Large intestine (tissue), 3 donors: ENCODE measurements around the gene UBE3B. TPM values are rescaled to one million over a fixed set of nuclear protein-coding genes. Genes with fewer than 3 reads are reported as not detected.

Experiments
- DNase-seq, 2 donors: peaks; one replicate each; pipeline versions ENCODE4 v3.0.0 to v3.0.0-alpha.2; 2013
- H3K27ac ChIP-seq: one replicate; pipeline ENCODE4 v1.5.1; 2013; ENCODE audit warnings: low read length
- H3K27me3 ChIP-seq: 2 replicates; pipeline ENCODE4 v1.6.1; 2013; ENCODE audit warnings: low read length; ENCODE audit not compliant: control insufficient read depth, insufficient read depth
- H3K36me3 ChIP-seq: 2 replicates; pipeline ENCODE4 v1.6.1; 2013; ENCODE audit warnings: low read length; ENCODE audit not compliant: control insufficient read depth, insufficient read depth
- H3K4me1 ChIP-seq: one replicate; pipeline ENCODE4 v1.6.1; 2013; ENCODE audit warnings: low read length; ENCODE audit not compliant: control insufficient read depth, insufficient read depth
- H3K4me3 ChIP-seq: one replicate; pipeline ENCODE4 v1.5.1; 2013; ENCODE audit warnings: low read length
- H3K9me3 ChIP-seq: one replicate; pipeline ENCODE4 v1.6.1; 2013; ENCODE audit warnings: mild to moderate bottlenecking, low read depth, low read length, moderate library complexity; ENCODE audit not compliant: control insufficient read depth
- WGBS: methylation state at CpG from one replicate; pipeline ENCODE4 v1.1.5; 2013; ENCODE audit warnings: low lambda C conversion rate; ENCODE audit not compliant: insufficient coverage; 5-methylcytosine and 5-hydroxymethylcytosine counted together
- polyA plus RNA-seq: library from polyadenylated mRNA; unstranded; fragments of 120-200 nt; gene quantifications from one replicate; pipeline ENCODE4 v1.2.1, GENCODE V29; 2013

Gene UBE3B
- polyA plus RNA-seq, 1 donor = 31.8 TPM

DNA sequence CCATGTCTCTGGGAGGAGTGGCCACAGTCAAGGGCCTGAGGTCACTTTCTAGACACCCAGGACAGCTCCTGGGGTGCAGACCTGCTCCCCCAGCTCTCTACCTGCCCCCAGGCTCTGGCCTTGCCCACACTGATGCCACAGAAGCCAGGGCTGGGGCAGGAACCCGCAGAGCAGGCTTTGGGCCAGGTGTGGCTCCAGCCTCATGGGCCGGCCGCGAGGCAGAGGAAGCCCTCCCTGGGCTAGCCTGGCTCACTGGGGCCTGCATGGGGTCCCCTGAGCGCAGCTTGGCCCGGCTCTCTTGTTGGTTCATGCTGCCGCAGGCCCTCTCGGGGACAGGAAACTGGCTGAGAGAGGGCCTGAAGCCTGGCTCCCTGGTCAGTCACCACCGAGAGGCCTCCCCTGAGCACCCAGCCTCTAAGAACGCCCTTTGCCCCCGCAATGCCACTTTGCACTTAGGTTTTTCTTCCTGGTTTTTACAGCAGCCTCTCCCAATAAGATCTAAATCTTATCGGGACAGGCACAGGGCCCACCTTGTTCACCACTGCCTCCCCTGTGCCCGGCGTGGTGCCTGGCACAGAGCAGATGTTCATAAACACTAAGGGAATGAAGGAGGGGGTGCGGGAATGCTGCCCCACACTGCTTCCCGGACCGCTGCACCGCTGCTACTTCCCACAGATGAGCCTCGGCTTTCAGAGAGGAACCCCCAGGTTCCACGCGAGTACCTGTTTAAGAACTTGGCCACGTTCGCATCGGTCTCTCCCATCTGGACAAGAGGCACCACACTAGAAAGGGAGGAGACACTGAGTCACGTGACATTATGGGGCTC is 81.2 kb downstream of the UBE3B start:
- DNase-seq = peak; percentile 31 to 73
- WGBS = no CpG with 5 or more reads among the region's 25 CpGs
- H3K4me1 ChIP-seq = peaks cover 16% of the 10 kb centered on the region
- H3K4me3 ChIP-seq = no peak overlapping the region
- peaks cover 3% of the 10 kb centered on the region for H3K9me3 ChIP-seq
- peaks cover 24% of the 10 kb centered on the region for H3K36me3 ChIP-seq
- H3K27me3 ChIP-seq = peaks cover 6% of the 10 kb centered on the region
- peak overlapping the region; percentile 64 for H3K27ac ChIP-seq

DNA sequence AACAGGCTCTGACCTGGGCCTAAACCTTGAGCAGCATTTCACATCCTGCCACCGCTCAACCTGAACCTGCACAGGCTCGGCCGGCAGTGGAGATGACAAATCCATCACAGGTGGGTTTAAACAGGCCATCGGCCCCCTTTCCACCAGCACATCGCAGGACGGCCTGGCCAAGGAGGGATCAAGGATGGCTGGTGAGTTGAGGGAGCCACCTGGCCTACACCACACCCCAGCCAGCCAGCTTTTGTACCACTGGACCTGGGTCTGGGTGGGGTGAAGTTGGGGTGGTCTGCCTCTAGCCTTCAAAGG is 81.7 kb downstream of the UBE3B start:
- no CpG with 5 or more reads among the region's 6 CpGs for WGBS
- peak overlapping the region; percentile 64 for H3K27ac ChIP-seq
- peaks cover 30% of the 10 kb centered on the region for H3K36me3 ChIP-seq
- H3K27me3 ChIP-seq = peaks cover 4% of the 10 kb centered on the region
- peaks cover 3% of the 10 kb centered on the region for H3K9me3 ChIP-seq
- peaks cover 16% of the 10 kb centered on the region for H3K4me1 ChIP-seq
- H3K4me3 ChIP-seq = no peak overlapping the region
- no peak for DNase-seq

- WGBS = no CpG with 5 or more reads among the region's 10 CpGs
- DNase-seq = no peak
- peaks cover 35% of the 10 kb centered on the region for H3K36me3 ChIP-seq
Measured at GRCh38 chr12:109559601-109560000, 82.2 kb downstream of the UBE3B start.

GRCh38 chr12:109560867-109561710 is 83.7 kb downstream of the UBE3B start:
- Histone ChIP-seq H3K27ac (no peak overlapping the region), H3K27me3 (no peaks in the 10 kb centered on the region), H3K4me3 (no peak overlapping the region), H3K4me1 (peaks cover 16% of the 10 kb centered on the region), H3K36me3 (peaks cover 44% of the 10 kb centered on the region), H3K9me3 (peaks cover 3% of the 10 kb centered on the region)
- no peak for DNase-seq
- WGBS = no CpG with 5 or more reads among the region's 30 CpGs

More at GRCh38 chr12:109559601-109560000, 82.2 kb downstream of the UBE3B start:
- H3K27ac ChIP-seq = no peak overlapping the region
- H3K9me3 ChIP-seq = peaks cover 3% of the 10 kb centered on the region
- no peaks in the 10 kb centered on the region for H3K27me3 ChIP-seq
- H3K4me1 ChIP-seq = peaks cover 16% of the 10 kb centered on the region
- no peak overlapping the region for H3K4me3 ChIP-seq

DNA sequence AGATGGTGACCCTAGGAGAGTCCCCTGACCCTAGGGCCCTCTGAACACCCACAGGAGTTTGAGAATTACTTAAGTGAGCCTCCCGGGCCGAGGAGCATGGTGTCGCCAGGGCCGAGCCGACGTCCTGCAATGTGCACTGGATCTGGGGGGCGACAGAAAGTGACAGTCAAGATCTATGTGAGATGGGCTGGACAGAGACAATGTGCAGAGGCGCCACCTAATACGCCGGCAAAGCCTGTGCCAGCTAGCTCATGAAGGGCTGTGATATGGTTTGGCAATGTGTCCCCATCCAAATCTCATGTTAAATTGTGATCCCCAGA is 84.2 kb downstream of the UBE3B start:
- no peak for DNase-seq

DNA sequence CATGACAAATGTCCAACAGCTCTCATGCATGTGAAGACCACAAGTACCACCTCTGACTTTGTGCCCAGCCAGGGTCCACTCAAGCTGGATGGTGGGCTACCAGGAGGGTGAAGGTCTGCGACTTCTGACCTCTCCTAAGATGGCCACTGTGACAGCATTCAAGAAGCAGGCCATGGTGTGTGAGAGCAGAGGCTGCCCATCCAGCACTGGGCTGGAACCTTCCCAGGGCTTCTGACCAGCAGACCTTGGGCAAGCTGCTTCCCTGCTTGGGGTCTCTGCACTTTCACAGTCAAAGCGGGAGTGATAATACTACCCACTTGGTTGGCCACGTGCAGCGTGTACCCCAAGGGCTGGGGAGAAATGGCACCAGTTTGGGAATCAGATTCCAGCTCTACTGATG is 85.4 kb downstream of the UBE3B start:
- Histone ChIP-seq H3K36me3 (peaks cover 58% of the 10 kb centered on the region), H3K4me3 (no peak overlapping the region), H3K27ac (no peak overlapping the region), H3K9me3 (peaks cover 3% of the 10 kb centered on the region), H3K4me1 (peaks cover 13% of the 10 kb centered on the region), H3K27me3 (no peaks in the 10 kb centered on the region)
- no CpG with 5 or more reads among the region's 4 CpGs for WGBS
- DNase-seq = no peak

More for the DNA sequence above, 84.2 kb downstream of the UBE3B start:
- Histone ChIP-seq H3K27ac (no peak overlapping the region), H3K9me3 (peaks cover 3% of the 10 kb centered on the region), H3K36me3 (peaks cover 50% of the 10 kb centered on the region), H3K4me3 (no peak overlapping the region), H3K4me1 (peaks cover 16% of the 10 kb centered on the region), H3K27me3 (no peaks in the 10 kb centered on the region)
- WGBS = no CpG with 5 or more reads among the region's 10 CpGs

- H3K4me3 ChIP-seq = no peak overlapping the region
- peaks cover 65% of the 10 kb centered on the region for H3K36me3 ChIP-seq
- H3K4me1 ChIP-seq = peaks cover 6% of the 10 kb centered on the region
- no peaks in the 10 kb centered on the region for H3K27me3 ChIP-seq
- no peak overlapping the region for H3K27ac ChIP-seq
- no CpG with 5 or more reads among the region's 30 CpGs for WGBS
- DNase-seq = no peak
- peaks cover 3% of the 10 kb centered on the region for H3K9me3 ChIP-seq
Measured at GRCh38 chr12:109563291-109564284, 86.2 kb downstream of the UBE3B start.

DNA sequence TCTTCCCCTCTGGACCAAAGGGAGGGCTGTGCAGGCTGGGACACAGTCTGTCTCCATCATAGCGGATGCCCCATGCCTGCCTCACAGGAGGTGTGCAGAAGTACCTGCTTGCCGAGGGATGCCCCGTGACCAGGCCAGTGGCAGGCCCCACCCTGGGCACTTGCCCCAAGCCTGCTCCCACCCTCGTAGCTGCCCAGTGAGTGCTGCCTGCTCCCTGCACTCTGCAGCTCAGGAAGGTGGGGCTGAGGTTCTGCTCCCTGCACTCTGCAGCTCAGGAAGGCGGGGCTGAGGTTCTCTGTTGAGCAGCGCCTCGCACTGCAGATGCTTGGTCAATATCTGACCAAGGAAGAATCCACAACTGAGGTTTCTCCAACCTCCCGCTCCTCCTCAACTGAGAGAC is 89.0 kb downstream of the UBE3B start:
- no CpG with 5 or more reads among the region's 8 CpGs for WGBS
- Histone ChIP-seq H3K9me3 (no peaks in the 10 kb centered on the region), H3K4me1 (no peaks in the 10 kb centered on the region), H3K27ac (no peak overlapping the region), H3K27me3 (no peaks in the 10 kb centered on the region), H3K4me3 (no peak overlapping the region), H3K36me3 (peaks cover 75% of the 10 kb centered on the region)
- no peak for DNase-seq

- H3K4me3 ChIP-seq = no peak overlapping the region
- DNase-seq = no peak
- no peak overlapping the region for H3K27ac ChIP-seq
- no peaks in the 10 kb centered on the region for H3K27me3 ChIP-seq
- H3K9me3 ChIP-seq = no peaks in the 10 kb centered on the region
- peaks cover 70% of the 10 kb centered on the region for H3K36me3 ChIP-seq
- WGBS = no CpG with 5 or more reads among the region's 10 CpGs
- peaks cover under 1% of the 10 kb centered on the region for H3K4me1 ChIP-seq
Measured at GRCh38 chr12:109567296-109567695, 89.9 kb downstream of the UBE3B start.

DNA sequence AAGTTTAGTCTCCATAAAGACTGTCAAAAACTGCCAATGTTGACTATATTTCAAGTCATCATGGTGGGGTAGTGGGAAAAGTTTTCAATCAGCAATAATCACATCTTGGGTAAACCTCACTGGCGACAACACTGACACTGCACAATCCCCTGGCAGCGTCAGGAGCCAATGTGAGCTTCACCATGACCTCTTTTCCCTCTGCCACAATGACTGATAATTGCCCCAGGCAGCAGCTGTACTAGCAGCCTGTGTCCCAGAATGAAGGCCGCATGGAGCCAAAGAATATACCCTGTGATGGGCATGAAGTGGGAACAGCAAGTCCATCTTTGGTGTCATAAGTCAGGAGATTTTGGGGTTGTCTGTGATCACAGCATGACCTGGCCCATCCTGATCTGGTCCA is 90.5 kb downstream of the UBE3B start:
- Histone ChIP-seq H3K27me3 (no peaks in the 10 kb centered on the region), H3K9me3 (no peaks in the 10 kb centered on the region), H3K36me3 (peaks cover 63% of the 10 kb centered on the region), H3K4me1 (peaks cover 6% of the 10 kb centered on the region), H3K27ac (no peak overlapping the region), H3K4me3 (no peak overlapping the region)
- DNase-seq = no peak
- WGBS = no CpG with 5 or more reads among the region's 3 CpGs
